Dendritic cell treated with granulocyte-macrophage colony-stimulating factor and Interleukin-4, amounts not matched to agents 40 ng/mL and 50 ng/mL, for 4 days (primary cell): Measurements from ENCODE around the gene PRDM12.
"Not testable (repeated sequence)": the region's sequence is repeated elsewhere in the genome, so short reads cannot be mapped to it uniquely, and the experiment has no call there.

Experiments used
- H3K27ac Mint-ChIP-seq: one replicate; pipeline ENCODE4 v1.8.0; 2022; ENCODE audit warnings: mild to moderate bottlenecking, mixed read lengths
- H3K27me3 Mint-ChIP-seq: one replicate; pipeline ENCODE4 v1.8.0; 2022; ENCODE audit warnings: mild to moderate bottlenecking, mixed read lengths
- H3K36me3 Mint-ChIP-seq: one replicate; pipeline ENCODE4 v1.8.0; 2022; ENCODE audit warnings: low read depth, mixed read lengths
- H3K4me1 Mint-ChIP-seq: one replicate; pipeline ENCODE4 v1.8.0; 2022; ENCODE audit warnings: low read depth, mixed read lengths
- H3K4me3 Mint-ChIP-seq: one replicate; pipeline ENCODE4 v1.8.0; 2022; ENCODE audit warnings: mild to moderate bottlenecking, moderate library complexity, mixed read lengths
- H3K9me3 Mint-ChIP-seq: one replicate; pipeline ENCODE4 v1.8.0; 2022; ENCODE audit warnings: mixed read lengths
- intact Hi-C: fragments of 100-400 bp; cut with micrococcal nuclease; formaldehyde crosslinking; loops from one replicate; pipeline ENCODE4 v1.15.0; 2022

The PRDM12 gene

GRCh38 chr9:130682421-130683121 is 18.2 kb downstream of the PRDM12 start:
- peaks cover 56% of the 10 kb centered on the region for H3K27me3 Mint-ChIP-seq
- H3K4me1 Mint-ChIP-seq = peaks cover 9% of the 10 kb centered on the region
- H3K4me3 Mint-ChIP-seq = peak overlapping the region; percentile 78
- H3K36me3 Mint-ChIP-seq = no peaks in the 10 kb centered on the region
- no peak overlapping the region for H3K27ac Mint-ChIP-seq
- intact Hi-C loops = loop anchor here (1.0 kb wide), 1 partner anchor 221 kb away; no protein-coding TSS in a partner anchor
- H3K9me3 Mint-ChIP-seq = no peaks in the 10 kb centered on the region

DNA sequence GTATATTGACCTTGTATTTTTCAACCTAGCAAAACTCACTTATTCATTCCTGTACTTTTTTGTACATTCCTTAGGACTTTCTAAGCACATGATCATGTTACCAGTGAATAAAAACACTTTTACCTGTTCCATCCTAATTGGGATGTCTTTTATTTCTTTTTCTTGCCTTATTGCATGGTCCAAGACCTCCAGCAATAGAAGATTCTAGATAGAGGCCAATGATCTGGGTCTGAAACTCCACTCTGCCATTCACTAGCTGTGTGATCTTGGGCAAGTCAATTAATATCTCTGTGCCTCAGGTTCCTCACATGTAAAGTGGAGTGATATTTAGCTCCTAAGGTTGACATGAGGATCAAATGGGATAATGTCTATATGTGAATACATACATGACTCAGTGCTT is 20.7 kb downstream of the PRDM12 start:
- Mint-ChIP-seq H3K36me3 (no peaks in the 10 kb centered on the region), H3K27ac (no peak overlapping the region), H3K9me3 (no peaks in the 10 kb centered on the region), H3K27me3 (peaks cover 44% of the 10 kb centered on the region), H3K4me1 (peaks cover 9% of the 10 kb centered on the region), H3K4me3 (no peak overlapping the region)
- intact Hi-C loops = no loop called here

DNA sequence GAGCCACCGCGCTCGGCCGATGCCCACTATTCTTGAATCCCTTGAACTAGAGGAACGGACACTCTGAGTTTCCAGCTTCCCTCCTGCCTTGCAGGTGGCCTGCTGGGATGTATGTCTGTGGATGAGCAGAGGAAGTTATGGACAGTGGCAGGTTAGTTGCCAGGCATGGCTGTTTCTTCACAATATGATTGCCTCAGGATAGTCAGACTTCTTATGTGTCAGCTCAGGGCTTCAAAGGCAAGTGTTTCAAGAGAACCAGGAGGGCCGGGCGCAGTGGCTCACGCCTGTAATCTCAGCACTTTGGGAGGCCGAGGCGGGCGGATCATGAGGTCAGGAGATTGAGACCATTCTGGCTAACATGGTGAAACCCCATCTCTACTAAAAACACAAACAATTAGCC is 21.6 kb downstream of the PRDM12 start:
- H3K4me1 Mint-ChIP-seq, H3K4me3 Mint-ChIP-seq, intact Hi-C loops, H3K36me3 Mint-ChIP-seq, H3K27ac Mint-ChIP-seq, H3K9me3 Mint-ChIP-seq: not testable (repeated sequence)
- H3K27me3 Mint-ChIP-seq = peaks cover 41% of the 10 kb centered on the region

DNA sequence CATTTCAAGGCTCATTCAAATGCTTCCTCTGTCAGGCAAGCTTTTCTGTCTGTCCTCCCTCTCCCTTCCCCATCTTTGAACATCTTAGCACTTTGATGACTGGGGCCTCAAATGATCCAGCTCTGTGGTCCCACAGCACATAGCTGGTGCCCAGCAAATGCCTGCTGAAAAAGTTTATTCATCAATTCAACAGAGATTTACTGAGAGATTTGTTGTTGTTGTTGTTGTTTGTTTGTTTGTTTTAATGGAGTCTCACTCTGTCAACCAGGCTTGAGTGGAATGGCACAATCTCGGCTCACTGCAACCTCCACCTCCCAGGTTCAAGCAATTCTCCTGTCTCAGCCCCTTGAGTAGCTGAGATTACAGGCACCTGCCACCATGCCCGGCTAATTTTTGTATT is 23.2 kb downstream of the PRDM12 start:
- Mint-ChIP-seq H3K27me3 (peaks cover 34% of the 10 kb centered on the region), H3K4me1 (peaks cover under 1% of the 10 kb centered on the region), H3K9me3 (no peaks in the 10 kb centered on the region), H3K4me3 (no peak overlapping the region), H3K36me3 (no peaks in the 10 kb centered on the region), H3K27ac (no peak overlapping the region)
- intact Hi-C loops = no loop called here

GRCh38 chr9:130688072-130688471 is 23.7 kb downstream of the PRDM12 start:
- no peaks in the 10 kb centered on the region for H3K36me3 Mint-ChIP-seq
- intact Hi-C loops = no loop called here
- H3K27me3 Mint-ChIP-seq = peaks cover 33% of the 10 kb centered on the region
- H3K4me3 Mint-ChIP-seq = no peak overlapping the region
- H3K4me1 Mint-ChIP-seq = peaks cover 2% of the 10 kb centered on the region
- H3K27ac Mint-ChIP-seq = no peak overlapping the region
- no peaks in the 10 kb centered on the region for H3K9me3 Mint-ChIP-seq

DNA sequence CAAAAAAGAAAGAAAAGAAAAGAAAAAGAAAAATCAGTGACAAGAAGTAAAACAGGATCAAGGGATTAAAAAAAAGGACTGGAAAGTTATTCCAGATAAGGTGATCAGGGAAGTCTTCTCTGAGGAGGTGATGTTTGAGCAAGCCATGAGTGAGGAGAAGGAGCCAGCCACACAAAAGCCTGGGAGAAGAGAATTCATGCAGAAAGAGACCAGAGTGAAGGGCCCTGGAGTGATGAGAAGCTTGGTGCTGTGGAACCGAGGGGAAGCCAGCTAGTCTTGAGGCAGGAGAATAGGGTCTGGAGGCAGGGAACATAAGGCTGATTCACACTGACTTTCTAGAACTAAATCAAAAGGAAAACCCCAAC is 25.2 kb downstream of the PRDM12 start:
- H3K9me3 Mint-ChIP-seq = no peaks in the 10 kb centered on the region
- peaks cover 8% of the 10 kb centered on the region for H3K36me3 Mint-ChIP-seq
- H3K4me1 Mint-ChIP-seq = peaks cover 5% of the 10 kb centered on the region
- no peak overlapping the region for H3K27ac Mint-ChIP-seq
- intact Hi-C loops = no loop called here
- H3K4me3 Mint-ChIP-seq = no peak overlapping the region
- H3K27me3 Mint-ChIP-seq = peaks cover 27% of the 10 kb centered on the region

- no peak overlapping the region for H3K27ac Mint-ChIP-seq
- intact Hi-C loops = no loop called here
- H3K9me3 Mint-ChIP-seq = no peaks in the 10 kb centered on the region
- H3K36me3 Mint-ChIP-seq = peaks cover 11% of the 10 kb centered on the region
- H3K4me1 Mint-ChIP-seq = peaks cover 9% of the 10 kb centered on the region
- peaks cover 26% of the 10 kb centered on the region for H3K27me3 Mint-ChIP-seq
- no peak overlapping the region for H3K4me3 Mint-ChIP-seq
Observed at GRCh38 chr9:130689937-130690700, 25.7 kb downstream of the PRDM12 start.

- H3K9me3 Mint-ChIP-seq = no peaks in the 10 kb centered on the region
- H3K27ac Mint-ChIP-seq = no peak overlapping the region
- peaks cover 23% of the 10 kb centered on the region for H3K4me1 Mint-ChIP-seq
- intact Hi-C loops = no loop called here
- H3K4me3 Mint-ChIP-seq = no peak overlapping the region
- peaks cover 22% of the 10 kb centered on the region for H3K27me3 Mint-ChIP-seq
- peaks cover 33% of the 10 kb centered on the region for H3K36me3 Mint-ChIP-seq
Observed at GRCh38 chr9:130692321-130692720, 27.9 kb downstream of the PRDM12 start.

- no peaks in the 10 kb centered on the region for H3K9me3 Mint-ChIP-seq
- intact Hi-C loops = loop anchor here (1.0 kb wide), 1 partner anchor 19 kb away; no protein-coding TSS in a partner anchor
- peak overlapping the region; percentile 81 for H3K27ac Mint-ChIP-seq
- H3K36me3 Mint-ChIP-seq = peaks cover 41% of the 10 kb centered on the region
- peaks cover 15% of the 10 kb centered on the region for H3K27me3 Mint-ChIP-seq
- peaks cover 23% of the 10 kb centered on the region for H3K4me1 Mint-ChIP-seq
- peak overlapping the region; percentile 93 for H3K4me3 Mint-ChIP-seq
Observed at GRCh38 chr9:130693101-130693425, 28.7 kb downstream of the PRDM12 start.

- H3K4me1 Mint-ChIP-seq = peaks cover 24% of the 10 kb centered on the region
- H3K27me3 Mint-ChIP-seq = peaks cover 14% of the 10 kb centered on the region
- intact Hi-C loops = loop anchor here (1.0 kb wide), 1 partner anchor 19 kb away; no protein-coding TSS in a partner anchor
- peaks cover 45% of the 10 kb centered on the region for H3K36me3 Mint-ChIP-seq
- peak within 1 kb of the TSS; percentile 93 for H3K4me3 Mint-ChIP-seq
- peak within 1 kb of the TSS; percentile 81 for H3K27ac Mint-ChIP-seq
- no peaks in the 10 kb centered on the region for H3K9me3 Mint-ChIP-seq
Observed at GRCh38 chr9:130693426-130694191, 29.2 kb downstream of the PRDM12 start, which contains the start of gene EXOSC2. TSS of gene EXOSC2 (plus strand) at chr9:130693780. CDS start at chr9:130693792, 12 bp downstream.

- H3K36me3 Mint-ChIP-seq = peaks cover 51% of the 10 kb centered on the region
- H3K4me3 Mint-ChIP-seq = peak overlapping the region; percentile 93
- H3K27me3 Mint-ChIP-seq = peaks cover 14% of the 10 kb centered on the region
- H3K27ac Mint-ChIP-seq = peak overlapping the region; percentile 81
- intact Hi-C loops = no loop called here
- no peaks in the 10 kb centered on the region for H3K9me3 Mint-ChIP-seq
- H3K4me1 Mint-ChIP-seq = peaks cover 30% of the 10 kb centered on the region
Observed at GRCh38 chr9:130694205-130694604, 29.8 kb downstream of the PRDM12 start.

DNA sequence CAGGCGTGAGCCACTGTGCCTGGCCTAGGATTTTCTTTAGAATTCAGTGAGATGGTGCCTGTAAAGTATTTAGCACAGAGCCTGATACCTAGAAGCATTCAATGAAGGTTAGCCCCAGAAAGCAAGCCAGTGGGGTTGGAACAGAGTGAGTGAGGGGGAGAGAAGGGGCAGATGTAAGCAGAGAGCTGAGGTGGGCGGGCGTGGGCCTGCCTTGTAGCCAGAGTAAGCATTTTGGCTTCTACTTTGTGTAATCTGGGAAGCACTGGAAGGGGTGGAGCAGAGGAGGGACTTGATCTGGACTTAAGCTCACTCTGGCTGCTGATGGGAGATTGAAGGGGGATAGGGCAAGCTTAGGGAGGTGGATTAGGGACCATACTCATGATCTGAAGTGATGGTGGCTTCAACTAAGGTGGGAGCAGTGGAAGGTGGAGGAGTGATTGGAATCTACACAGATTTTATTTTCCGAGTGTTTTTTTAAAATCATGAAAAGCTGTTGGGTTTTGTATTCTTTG is 31.8 kb downstream of the PRDM12 start:
- intact Hi-C loops = no loop called here
- Mint-ChIP-seq H3K36me3 (peaks cover 63% of the 10 kb centered on the region), H3K27ac (no peak overlapping the region)

DNA sequence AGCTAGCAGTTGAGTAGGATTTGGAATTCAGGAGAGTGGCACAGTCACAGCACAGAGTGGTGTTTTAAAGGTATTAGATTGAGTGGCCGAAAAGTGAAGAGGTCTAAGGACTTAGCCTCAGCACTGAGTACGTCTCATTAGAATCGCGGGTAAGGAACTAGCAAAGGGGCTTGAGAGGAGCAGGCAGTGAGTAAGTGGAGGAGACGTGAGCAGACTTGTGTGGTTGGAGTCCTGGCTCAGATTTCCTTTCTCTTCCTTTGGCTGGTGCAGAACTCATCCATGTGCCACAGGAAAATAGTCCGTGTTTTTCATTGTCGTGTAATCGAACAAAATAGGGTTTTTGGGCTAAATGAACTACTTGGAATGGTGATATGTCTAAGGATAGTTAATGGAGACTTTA is 32.6 kb downstream of the PRDM12 start:
- Mint-ChIP-seq H3K27ac (no peak overlapping the region), H3K4me3 (no peak overlapping the region), H3K4me1 (peaks cover 38% of the 10 kb centered on the region), H3K36me3 (peaks cover 71% of the 10 kb centered on the region), H3K9me3 (no peaks in the 10 kb centered on the region), H3K27me3 (peaks cover 1% of the 10 kb centered on the region)
- intact Hi-C loops = no loop called here

More for the DNA sequence above, 31.8 kb downstream of the PRDM12 start:
- H3K27me3 Mint-ChIP-seq = peaks cover 6% of the 10 kb centered on the region
- H3K4me1 Mint-ChIP-seq = peaks cover 30% of the 10 kb centered on the region
- no peaks in the 10 kb centered on the region for H3K9me3 Mint-ChIP-seq
- H3K4me3 Mint-ChIP-seq = no peak overlapping the region

- Mint-ChIP-seq H3K4me1 (peaks cover 35% of the 10 kb centered on the region), H3K9me3 (no peaks in the 10 kb centered on the region), H3K27me3 (no peaks in the 10 kb centered on the region), H3K36me3 (peaks cover 85% of the 10 kb centered on the region), H3K4me3 (no peak overlapping the region), H3K27ac (no peak overlapping the region)
- intact Hi-C loops = no loop called here
Observed at GRCh38 chr9:130698514-130698913, 34.1 kb downstream of the PRDM12 start.
